Osteoblast (primary cell): Measurements from ENCODE around the gene PHF12. TPM values are rescaled to one million over a fixed set of nuclear protein-coding genes. Genes with fewer than 3 reads are reported as not detected.

Experiments
- DNase-seq: peaks from one replicate; pipeline ENCODE4 v3.0.0; 2011; ENCODE audit warnings: low spot score, mixed read lengths; ENCODE audit not compliant: insufficient read length; ENCODE audit errors: missing footprints
- H2AFZ ChIP-seq: 2 replicates; pipeline ENCODE4 v1.6.0; 2011; ENCODE audit warnings: mild to moderate bottlenecking, low read length
- H3K27ac ChIP-seq: 2 replicates; pipeline ENCODE4 v1.5.1; 2011; ENCODE audit warnings: mild to moderate bottlenecking, low read depth, low read length, moderate library complexity
- H3K27me3 ChIP-seq: 2 replicates; pipeline ENCODE4 v1.6.0; 2012; ENCODE audit warnings: mild to moderate bottlenecking, control low read depth, inconsistent platforms, low read length, moderate library complexity; ENCODE audit not compliant: insufficient read depth
- H3K36me3 ChIP-seq: 2 replicates; pipeline ENCODE4 v1.5.1; 2011; ENCODE audit warnings: mild to moderate bottlenecking, low read length, control low read depth, moderate library complexity; ENCODE audit not compliant: insufficient read depth
- H3K4me1 ChIP-seq: 2 replicates; pipeline ENCODE4 v1.5.1; 2011; ENCODE audit warnings: mild to moderate bottlenecking, low read length, control low read depth, moderate library complexity; ENCODE audit not compliant: insufficient read depth
- H3K4me2 ChIP-seq: 2 replicates; pipeline ENCODE4 v1.6.0; 2011; ENCODE audit warnings: mild to moderate bottlenecking, low read length; ENCODE audit not compliant: insufficient read depth
- H3K4me3 ChIP-seq: fragments of 200-600 bp; sonication (generic); 3 replicates; pipeline ENCODE4 v1.5.1; 2012; ENCODE audit warnings: mild to moderate bottlenecking, low read length, inconsistent platforms; ENCODE audit not compliant: insufficient read depth
- H3K79me2 ChIP-seq: 2 replicates; pipeline ENCODE4 v1.6.0; 2012; ENCODE audit warnings: mild to moderate bottlenecking, low read length, control low read depth, inconsistent platforms; ENCODE audit not compliant: insufficient read depth
- H3K9me3 ChIP-seq: 2 replicates; pipeline ENCODE4 v1.5.1; 2011; ENCODE audit warnings: low read depth, low read length, control low read depth
- H4K20me1 ChIP-seq: 2 replicates; pipeline ENCODE4 v1.6.0; 2012; ENCODE audit warnings: mild to moderate bottlenecking, low read length, control low read depth; ENCODE audit not compliant: insufficient read depth
- total RNA-seq: library from RNA; depleted of rRNA; stranded (reverse); fragments of >200 nt; gene quantifications from 2 replicates; pipeline ENCODE4 v1.2.3, GENCODE V29; 2012
- TF ChIP-seq, protein P1 (sequence below): IDR thresholded peaks from 2 replicates; pipeline ENCODE4 v1.5.1; 2011; ENCODE audit warnings: mild to moderate bottlenecking, low read depth, low read length, moderate library complexity; ENCODE audit errors: extremely low read depth

Gene PHF12
- total RNA-seq, 1 donor = 26.8 TPM

DNA sequence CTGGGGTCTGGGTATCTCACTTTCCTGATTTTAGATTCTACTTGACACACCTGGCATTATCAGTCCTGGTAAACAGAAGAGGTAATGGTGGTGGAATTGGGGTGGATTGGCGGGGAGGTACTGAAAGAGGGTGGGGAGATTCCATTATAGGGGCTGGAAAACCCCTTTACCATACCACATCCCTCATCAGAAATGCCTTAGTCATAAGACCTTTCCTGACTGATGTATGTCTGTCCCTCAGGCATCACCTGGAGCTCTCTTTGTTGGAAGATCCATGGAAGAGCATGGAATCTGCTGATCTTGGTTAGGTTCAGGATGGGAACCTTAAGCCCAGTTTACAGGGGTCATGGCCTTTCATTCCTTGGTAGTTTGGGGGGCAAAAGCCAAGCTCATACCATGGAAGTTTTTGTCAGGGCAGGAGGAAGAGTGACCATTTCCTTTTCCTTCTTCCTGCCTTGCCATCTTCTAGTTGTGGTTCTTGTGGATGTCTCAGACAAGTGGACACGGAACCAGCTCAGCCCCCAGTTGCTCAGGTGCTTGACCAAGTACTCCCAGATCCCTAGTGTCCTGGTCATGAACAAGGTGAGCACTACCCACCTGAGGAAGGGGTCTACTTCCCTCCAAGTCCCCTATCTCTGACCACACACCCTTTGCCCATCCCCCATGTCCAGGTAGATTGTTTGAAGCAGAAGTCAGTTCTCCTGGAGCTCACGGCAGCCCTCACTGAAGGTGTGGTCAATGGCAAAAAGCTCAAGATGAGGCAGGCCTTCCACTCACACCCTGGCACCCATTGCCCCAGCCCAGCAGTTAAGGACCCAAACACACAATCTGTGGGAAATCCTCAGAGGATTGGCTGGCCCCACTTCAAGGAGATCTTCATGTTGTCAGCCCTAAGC is 93.2 kb downstream of the PHF12 start:
- no peaks in the 10 kb centered on the region for H3K27me3 ChIP-seq
- no peak overlapping the region for H3K4me2 ChIP-seq
- H2AFZ ChIP-seq = no peak overlapping the region
- no peak overlapping the region for H3K27ac ChIP-seq
- TF ChIP-seq, protein P1, sequence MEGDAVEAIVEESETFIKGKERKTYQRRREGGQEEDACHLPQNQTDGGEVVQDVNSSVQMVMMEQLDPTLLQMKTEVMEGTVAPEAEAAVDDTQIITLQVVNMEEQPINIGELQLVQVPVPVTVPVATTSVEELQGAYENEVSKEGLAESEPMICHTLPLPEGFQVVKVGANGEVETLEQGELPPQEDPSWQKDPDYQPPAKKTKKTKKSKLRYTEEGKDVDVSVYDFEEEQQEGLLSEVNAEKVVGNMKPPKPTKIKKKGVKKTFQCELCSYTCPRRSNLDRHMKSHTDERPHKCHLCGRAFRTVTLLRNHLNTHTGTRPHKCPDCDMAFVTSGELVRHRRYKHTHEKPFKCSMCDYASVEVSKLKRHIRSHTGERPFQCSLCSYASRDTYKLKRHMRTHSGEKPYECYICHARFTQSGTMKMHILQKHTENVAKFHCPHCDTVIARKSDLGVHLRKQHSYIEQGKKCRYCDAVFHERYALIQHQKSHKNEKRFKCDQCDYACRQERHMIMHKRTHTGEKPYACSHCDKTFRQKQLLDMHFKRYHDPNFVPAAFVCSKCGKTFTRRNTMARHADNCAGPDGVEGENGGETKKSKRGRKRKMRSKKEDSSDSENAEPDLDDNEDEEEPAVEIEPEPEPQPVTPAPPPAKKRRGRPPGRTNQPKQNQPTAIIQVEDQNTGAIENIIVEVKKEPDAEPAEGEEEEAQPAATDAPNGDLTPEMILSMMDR = no peak
- no peak for DNase-seq
- peaks cover 12% of the 10 kb centered on the region for H3K4me1 ChIP-seq
- H4K20me1 ChIP-seq = no peaks in the 10 kb centered on the region
- no peaks in the 10 kb centered on the region for H3K9me3 ChIP-seq
- no peak overlapping the region for H3K4me3 ChIP-seq
- H3K36me3 ChIP-seq = peaks cover 21% of the 10 kb centered on the region
- H3K79me2 ChIP-seq = peaks cover 14% of the 10 kb centered on the region

DNA sequence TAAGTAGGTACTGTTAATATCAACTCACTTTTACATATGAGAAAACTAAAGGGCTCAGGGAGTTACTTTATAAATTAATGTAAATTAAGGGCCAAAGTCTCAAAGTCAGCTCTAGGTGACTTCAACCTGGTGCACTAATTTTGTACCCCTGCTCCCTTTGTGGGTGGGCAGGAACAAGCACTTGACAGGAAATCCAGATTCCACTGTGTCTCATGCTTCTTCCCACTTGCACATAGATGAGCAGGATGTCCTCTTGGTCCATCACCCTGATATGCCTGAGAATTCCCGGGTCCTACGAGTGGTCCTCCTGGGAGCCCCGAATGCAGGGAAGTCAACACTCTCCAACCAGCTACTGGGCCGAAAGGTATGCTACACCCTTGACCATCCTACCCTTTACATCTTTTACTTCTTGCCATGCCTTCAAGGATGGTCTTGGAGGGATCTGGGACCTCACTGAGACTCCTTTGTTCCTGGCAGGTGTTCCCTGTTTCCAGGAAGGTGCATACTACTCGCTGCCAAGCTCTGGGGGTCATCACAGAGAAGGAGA is 95.2 kb downstream of the PHF12 start:
- H3K27ac ChIP-seq = no peak overlapping the region
- H3K79me2 ChIP-seq = peaks cover 14% of the 10 kb centered on the region
- H2AFZ ChIP-seq = no peak overlapping the region
- H3K4me2 ChIP-seq = peak overlapping the region; percentile 100
- no peaks in the 10 kb centered on the region for H3K27me3 ChIP-seq
- DNase-seq = no peak
- H4K20me1 ChIP-seq = no peaks in the 10 kb centered on the region
- H3K4me1 ChIP-seq = peaks cover 12% of the 10 kb centered on the region
- TF ChIP-seq, protein P1 = no peak
- H3K4me3 ChIP-seq = no peak overlapping the region
- H3K36me3 ChIP-seq = peaks cover 21% of the 10 kb centered on the region
- no peaks in the 10 kb centered on the region for H3K9me3 ChIP-seq

DNA sequence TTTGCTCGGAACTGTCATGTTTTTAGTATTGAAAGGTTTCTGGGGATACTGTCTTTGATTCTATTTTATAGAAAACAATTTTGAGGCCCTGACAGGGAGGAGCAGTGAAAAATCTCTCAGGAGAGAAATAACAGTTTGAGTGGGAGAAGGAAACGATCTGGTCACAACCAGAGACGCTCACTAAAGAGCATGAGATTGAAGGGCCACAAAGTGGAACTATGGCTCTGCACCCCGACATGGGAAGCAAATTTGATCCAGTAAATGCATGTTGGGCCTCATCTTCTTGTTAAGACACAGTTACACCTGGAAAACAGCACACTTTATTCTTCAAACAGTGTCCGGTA is 96.0 kb downstream of the PHF12 start:
- H3K36me3 ChIP-seq = peaks cover 18% of the 10 kb centered on the region
- H3K4me1 ChIP-seq = peaks cover 12% of the 10 kb centered on the region
- peak overlapping the region; percentile 99 for H2AFZ ChIP-seq
- no peaks in the 10 kb centered on the region for H3K9me3 ChIP-seq
- H3K79me2 ChIP-seq = peaks cover 14% of the 10 kb centered on the region
- peak overlapping the region; percentile 86 for H3K27ac ChIP-seq
- H3K4me2 ChIP-seq = peak overlapping the region; percentile 100
- no peaks in the 10 kb centered on the region for H3K27me3 ChIP-seq
- no peak for DNase-seq
- TF ChIP-seq, protein P1 = no peak
- H4K20me1 ChIP-seq = no peaks in the 10 kb centered on the region
- H3K4me3 ChIP-seq = peak overlapping the region; percentile 100

Other genes with a start within 250 kb of the PHF12 start
- 0.36 and 0.88 TPM in 2 replicates for gene PROCA1, start 239.6 kb downstream of the PHF12 start, total RNA-seq
- gene RAB34, start 233.7 kb downstream of the PHF12 start, total RNA-seq = 176 and 186 TPM in 2 replicates
- gene RPL23A, start 231.5 kb downstream of the PHF12 start, total RNA-seq = 428 and 494 TPM in 2 replicates
- 3.2 and 4.0 TPM in 2 replicates for gene TLCD1, start 225.3 kb downstream of the PHF12 start, total RNA-seq
- 6.2 and 7.2 TPM in 2 replicates for gene NEK8, start 222.7 kb downstream of the PHF12 start, total RNA-seq
- 36.8 and 47.0 TPM in 2 replicates for gene TRAF4, start 207.5 kb downstream of the PHF12 start, total RNA-seq
- 4.4 and 5.1 TPM in 2 replicates for gene FAM222B, start 108.7 kb downstream of the PHF12 start, total RNA-seq
- 28.9 and 30.4 TPM in 2 replicates for gene ERAL1, start 96.5 kb downstream of the PHF12 start, total RNA-seq
- 32.1 and 35.1 TPM in 2 replicates for gene FLOT2, start 53.8 kb downstream of the PHF12 start, total RNA-seq
- gene DHRS13, start 48.4 kb downstream of the PHF12 start, total RNA-seq = 4.7 and 6.2 TPM in 2 replicates
- gene SEZ6, start 54.5 kb upstream of the PHF12 start, total RNA-seq = not detected in 2 replicates
- gene PIPOX, start 91.6 kb upstream of the PHF12 start, total RNA-seq = 1.4 and 1.8 TPM in 2 replicates
- gene MYO18A, start 228.9 kb upstream of the PHF12 start, total RNA-seq = 28.6 and 39.8 TPM in 2 replicates